HG02938 (cell line): ENCODE data around the gene HOXD9.

Experiments used
- ATAC-seq: cut with Tn5 transposase; IDR thresholded peaks from one replicate; pipeline ENCODE4 v1.9.1; 2021; ENCODE audit warnings: mild to moderate bottlenecking, moderate library complexity; ENCODE audit not compliant: unreplicated experiment

The HOXD9 gene

GRCh38 chr2:176164611-176165369 lies 42.3 kb downstream of the HOXD9 start:
- no peak for ATAC-seq

DNA sequence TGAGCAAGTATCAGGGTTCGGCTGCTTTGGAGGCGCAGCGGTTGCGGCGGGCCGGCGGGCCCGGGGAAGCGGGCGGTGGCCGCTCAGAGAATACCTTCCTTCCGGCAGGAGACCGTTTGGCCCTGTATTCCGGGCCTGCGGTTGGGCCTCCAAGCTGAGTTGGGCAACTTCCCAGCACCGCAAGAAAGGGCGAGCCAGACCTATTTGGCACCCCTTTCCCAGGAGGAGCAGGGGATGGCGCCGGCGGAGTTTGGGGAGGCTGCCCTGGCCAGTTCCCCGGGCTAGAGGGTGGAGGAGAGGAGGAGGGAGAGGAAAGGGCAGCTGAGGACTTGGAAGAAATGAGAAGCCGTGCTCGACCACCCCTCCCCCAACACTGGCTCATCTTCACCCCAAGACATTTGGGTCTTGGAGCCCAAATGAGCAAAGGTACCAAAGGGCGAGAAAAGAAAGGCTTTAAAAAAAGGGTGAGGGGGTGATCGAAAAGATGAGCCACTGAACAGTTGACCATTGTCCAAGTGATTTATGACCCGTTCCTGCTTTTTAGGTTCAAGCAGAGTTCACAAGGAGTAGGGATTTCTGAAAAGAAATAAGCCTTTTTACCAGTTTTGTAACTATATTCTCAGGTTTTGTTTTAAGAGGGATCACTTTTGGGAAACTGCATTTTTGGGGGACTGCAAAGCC lies 43.0 kb downstream of the HOXD9 start:
- no peak for ATAC-seq

DNA sequence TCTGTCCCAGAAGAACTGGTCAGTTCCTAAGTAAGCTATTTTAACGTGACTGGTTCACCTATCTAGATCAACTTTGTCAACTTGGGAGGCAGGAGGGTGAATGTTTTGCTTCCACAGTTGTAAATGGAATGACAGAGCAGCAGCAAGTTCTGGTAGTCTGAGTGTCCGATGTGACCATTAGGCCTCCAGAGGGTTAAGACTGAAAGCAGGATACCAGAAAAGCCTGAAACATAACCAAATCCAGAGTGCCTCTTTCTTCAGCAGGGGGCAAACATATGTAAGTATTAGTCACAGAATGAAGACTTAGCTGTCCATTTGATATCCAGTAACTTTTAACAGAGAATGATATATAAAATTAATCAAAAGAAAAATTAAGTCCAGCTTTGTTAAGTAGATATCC lies 43.8 kb downstream of the HOXD9 start:
- ATAC-seq, result no peak

GRCh38 chr2:176167398-176167797 lies 44.9 kb downstream of the HOXD9 start:
- ATAC-seq, result no peak

DNA sequence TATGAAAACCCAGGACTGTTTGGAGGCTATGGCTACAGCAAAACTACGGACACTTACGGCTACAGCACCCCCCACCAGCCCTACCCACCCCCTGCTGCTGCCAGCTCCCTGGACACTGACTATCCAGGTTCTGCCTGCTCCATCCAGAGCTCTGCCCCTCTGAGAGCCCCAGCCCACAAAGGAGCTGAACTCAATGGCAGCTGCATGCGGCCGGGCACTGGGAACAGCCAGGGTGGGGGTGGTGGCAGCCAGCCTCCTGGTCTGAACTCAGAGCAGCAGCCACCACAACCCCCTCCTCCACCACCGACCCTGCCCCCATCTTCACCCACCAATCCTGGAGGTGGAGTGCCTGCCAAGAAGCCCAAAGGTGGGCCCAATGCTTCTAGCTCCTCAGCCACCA lies 46.7 kb downstream of the HOXD9 start:
- ATAC-seq, result no peak

GRCh38 chr2:176169711-176170110 lies 47.2 kb downstream of the HOXD9 start:
- no peak for ATAC-seq

GRCh38 chr2:176170602-176171305 lies 48.2 kb downstream of the HOXD9 start:
- no peak for ATAC-seq

DNA sequence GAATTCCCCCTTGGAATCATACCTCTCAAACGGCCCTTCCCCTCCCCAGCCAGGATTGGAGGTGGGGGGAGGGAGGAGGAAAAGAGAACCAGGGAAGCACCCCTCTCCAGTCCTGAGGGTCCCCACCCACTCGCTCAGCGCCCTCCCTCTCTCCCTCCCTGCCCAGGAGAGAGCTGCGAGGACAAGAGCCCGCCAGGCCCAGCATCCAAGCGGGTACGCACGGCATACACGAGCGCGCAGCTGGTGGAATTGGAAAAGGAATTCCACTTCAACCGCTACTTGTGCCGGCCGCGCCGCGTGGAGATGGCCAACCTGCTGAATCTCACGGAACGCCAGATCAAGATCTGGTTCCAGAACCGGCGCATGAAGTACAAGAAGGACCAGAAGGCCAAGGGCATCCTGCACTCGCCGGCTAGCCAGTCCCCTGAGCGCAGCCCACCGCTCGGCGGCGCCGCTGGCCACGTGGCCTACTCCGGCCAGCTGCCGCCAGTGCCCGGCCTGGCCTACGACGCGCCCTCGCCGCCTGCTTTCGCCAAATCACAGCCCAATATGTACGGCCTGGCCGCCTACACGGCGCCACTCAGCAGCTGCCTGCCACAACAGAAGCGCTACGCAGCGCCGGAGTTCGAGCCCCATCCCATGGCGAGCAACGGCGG lies 49.0 kb downstream of the HOXD9 start:
- no peak for ATAC-seq

DNA sequence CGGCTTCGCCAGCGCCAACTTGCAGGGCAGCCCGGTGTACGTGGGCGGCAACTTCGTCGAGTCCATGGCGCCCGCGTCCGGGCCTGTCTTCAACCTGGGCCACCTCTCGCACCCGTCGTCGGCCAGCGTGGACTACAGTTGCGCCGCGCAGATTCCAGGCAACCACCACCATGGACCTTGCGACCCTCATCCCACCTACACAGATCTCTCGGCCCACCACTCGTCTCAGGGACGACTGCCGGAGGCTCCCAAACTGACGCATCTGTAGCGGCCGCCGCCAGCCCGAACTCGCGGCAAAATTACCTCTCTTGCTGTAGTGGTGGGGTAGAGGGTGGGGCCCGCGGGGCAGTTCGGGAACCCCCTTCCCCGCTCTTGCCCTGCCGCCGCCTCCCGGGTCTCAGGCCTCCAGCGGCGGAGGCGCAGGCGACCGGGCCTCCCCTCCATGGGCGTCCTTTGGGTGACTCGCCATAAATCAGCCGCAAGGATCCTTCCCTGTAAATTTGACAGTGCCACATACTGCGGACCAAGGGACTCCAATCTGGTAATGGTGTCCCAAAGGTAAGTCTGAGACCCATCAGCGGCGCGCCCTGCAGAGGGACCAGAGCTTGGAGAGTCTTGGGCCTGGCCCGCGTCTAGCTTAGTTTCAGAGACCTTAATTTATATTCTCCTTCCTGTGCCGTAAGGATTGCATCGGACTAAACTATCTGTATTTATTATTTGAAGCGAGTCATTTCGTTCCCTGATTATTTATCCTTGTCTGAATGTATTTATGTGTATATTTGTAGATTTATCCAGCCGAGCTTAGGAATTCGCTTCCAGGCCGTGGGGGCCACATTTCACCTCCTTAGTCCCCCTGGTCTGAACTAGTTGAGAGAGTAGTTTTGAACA lies 49.7 kb downstream of the HOXD9 start:
- ATAC-seq, result no peak

GRCh38 chr2:176172895-176173566 lies 50.5 kb downstream of the HOXD9 start:
- ATAC-seq, result no peak

GRCh38 chr2:176173567-176174381 lies 51.3 kb downstream of the HOXD9 start:
- no peak for ATAC-seq

DNA sequence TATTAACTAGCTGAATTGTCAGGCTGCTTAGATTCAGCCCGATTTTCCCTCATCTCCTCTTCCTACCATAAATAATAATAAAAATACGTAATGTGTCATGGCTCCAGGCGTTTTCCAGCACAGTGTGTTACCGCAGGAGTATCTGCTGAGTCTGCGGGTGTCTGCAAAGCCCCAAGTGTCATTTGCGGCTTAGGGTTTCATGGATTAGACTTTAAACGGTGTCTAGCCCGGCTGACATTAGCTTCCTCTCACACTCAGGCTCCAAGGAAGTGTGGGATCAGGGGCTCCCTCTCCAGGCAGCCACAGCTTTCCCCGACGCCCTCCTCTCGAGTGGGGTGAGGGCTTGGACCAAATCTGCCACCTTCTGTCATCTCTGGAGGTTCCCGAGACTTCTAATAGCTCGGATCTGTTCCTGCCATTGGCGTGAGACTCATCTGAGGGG lies 51.9 kb downstream of the HOXD9 start:
- ATAC-seq, result no peak
